GM21723 (cell line): ENCODE data around the gene SLC6A8.

Experiments used
- ATAC-seq: cut with Tn5 transposase; IDR thresholded peaks from one replicate; pipeline ENCODE4 v1.9.1; 2021; ENCODE audit warnings: mild to moderate bottlenecking, moderate library complexity; ENCODE audit not compliant: unreplicated experiment

SLC6A8 gene

DNA sequence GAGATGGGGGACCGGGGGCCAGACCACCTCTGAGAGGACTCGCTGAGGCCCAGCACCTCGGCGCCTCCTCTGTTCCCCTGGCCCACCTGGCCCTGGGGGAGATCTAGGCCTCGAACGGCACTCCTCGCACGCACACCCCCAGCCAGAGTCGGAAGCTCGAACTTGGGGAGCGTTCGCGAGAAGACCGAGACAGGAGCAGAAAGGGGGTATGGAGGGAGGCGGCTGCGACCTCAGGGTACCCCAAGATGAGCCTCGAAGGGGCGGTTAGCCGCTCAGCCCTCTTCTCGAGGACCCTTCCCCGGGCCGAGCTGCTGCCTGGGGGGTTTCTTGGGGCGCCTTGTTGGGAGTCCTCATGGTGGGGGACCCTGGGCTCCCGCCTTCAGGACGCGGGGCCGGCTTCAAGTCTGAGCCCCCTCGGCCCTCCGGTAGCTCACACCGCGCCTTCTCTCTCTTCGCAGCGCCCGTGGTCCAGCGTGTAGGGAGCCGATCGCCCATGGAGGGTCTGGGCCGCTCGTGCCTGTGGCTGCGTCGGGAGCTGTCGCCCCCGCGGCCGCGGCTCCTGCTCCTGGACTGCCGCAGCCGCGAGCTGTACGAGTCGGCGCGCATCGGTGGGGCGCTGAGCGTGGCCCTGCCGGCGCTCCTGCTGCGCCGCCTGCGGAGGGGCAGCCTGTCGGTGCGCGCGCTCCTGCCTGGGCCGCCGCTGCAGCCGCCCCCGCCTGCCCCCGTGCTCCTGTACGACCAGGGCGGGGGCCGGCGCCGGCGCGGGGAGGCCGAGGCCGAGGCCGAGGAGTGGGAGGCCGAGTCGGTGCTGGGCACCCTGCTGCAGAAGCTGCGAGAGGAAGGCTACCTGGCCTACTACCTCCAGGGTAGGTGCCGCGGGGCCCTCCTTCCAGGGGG lies 40.0 kb upstream of the SLC6A8 start:
- no peak for ATAC-seq

DNA sequence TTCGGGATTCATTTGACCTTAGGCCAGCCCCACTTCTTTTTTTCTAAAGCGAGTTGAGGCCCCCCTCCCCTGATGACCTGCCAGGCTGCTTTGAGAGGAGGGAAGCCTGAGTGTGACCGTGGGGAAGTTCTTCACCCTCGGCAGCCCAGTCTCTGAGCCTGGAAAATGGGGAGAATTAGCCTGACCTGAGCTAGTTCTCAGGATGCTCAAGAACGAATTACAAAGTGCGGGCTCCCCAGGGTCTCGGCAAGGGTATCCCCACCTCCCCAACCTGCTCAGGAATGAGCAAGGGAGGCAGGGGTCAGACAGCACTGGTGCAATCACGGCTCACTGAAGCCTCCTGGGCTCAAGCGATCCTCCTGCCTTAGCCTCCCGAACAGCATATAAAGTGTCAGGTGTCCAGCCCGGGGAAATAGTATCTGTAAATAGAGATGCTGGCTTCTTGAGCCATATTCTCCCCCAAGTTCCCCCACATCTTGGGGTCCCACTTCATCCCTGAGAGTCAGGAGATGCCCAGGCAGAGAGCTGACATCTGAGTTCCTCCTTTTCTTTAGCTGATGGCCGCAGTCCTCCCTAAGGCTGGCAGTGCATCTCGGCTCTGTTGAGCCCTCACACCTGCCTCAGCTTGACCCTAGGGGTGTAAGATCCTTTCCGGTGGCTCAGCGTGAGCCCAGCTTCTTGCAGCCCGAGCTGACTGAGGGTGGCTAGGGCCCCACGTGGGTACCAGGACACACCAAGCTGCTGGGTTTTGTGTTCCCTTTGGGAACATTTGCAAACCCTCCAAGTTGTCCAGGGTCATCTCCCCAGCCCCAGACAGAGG lies 39.2 kb upstream of the SLC6A8 start:
- no peak for ATAC-seq

DNA sequence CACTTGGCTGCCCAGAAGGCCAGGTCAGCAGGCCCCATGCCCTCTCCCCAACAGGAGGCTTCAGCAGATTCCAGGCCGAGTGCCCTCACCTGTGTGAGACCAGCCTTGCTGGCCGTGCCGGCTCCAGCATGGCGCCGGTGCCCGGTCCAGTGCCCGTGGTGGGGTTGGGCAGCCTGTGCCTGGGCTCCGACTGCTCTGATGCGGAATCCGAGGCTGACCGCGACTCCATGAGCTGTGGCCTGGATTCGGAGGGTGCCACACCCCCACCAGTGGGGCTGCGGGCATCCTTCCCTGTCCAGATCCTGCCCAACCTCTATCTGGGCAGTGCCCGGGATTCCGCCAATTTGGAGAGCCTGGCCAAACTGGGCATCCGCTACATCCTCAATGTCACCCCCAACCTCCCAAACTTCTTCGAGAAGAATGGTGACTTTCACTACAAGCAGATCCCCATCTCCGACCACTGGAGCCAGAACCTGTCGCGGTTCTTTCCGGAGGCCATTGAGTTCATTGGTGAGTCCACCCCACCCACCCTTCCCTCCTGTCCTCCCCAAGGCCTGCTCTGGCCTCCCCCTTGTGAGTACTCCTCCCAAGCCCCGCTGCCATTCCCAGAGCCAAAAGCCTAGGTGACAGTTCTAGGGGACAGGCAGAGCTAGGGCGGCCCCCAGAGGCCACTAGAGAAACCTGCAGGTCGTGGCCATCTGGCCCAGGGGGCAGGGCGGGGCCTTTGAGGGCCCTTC lies 38.4 kb upstream of the SLC6A8 start:
- no peak for ATAC-seq

DNA sequence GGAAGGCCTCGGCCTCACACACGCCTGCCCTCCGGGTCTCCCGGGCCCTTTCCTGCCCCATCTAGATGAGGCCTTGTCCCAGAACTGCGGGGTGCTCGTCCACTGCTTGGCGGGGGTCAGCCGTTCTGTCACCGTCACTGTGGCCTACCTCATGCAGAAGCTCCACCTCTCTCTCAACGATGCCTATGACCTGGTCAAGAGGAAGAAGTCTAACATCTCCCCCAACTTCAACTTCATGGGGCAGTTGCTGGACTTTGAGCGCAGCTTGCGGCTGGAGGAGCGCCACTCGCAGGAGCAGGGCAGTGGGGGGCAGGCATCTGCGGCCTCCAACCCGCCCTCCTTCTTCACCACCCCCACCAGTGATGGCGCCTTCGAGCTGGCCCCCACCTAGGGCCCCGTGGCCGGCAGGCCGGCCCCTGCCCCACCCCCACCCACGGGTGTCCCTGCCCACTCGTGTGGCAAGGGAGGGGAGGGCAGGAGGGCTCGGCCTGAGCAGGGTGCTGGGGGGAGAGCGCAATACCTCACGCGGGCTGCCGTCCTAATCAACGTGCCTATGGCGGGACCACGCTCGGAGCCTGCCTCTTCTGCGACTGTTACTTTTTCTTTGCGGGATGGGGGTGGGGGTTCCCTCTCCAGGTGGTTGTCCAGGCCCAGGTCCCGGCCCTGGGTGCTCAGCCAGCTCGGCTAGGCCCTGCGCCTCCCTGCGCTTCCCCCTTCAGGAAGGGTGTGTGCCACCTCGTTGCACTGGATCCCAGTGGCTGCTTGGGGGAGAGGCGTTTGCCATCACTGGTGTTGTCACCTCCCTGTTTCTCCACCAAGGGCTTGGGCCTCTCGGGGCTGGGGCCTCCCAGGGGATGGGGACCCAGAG lies 37.6 kb upstream of the SLC6A8 start:
- ATAC-seq, result no peak

GRCh38 chrX:153650959-153651358 lies 36.8 kb upstream of the SLC6A8 start:
- ATAC-seq, result no peak

DNA sequence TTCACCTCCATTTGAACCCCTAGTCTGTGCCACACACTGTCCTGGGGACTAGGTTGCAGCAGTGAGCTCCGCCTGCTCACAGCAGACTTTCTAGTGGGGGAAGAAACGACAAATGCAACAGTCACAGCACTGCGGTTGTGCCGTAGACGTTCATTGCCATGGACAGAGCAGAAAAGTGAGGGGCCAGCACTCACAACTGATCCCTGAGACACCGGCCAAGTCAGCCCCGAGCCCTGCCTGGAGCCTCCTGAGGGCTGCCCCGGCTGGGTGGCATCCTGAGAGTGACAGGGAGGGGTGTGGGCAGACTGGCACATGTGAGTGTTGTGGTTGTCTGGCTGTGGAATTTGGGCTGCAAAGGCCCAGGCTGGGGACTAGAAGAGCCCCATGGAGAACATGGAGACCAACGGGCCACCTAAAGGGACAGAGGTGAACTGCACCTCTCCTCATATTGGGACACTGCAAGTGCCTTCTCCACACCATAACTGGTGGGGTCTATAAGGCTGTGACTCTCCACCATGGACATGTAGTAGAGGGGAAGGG lies 36.1 kb upstream of the SLC6A8 start:
- no peak for ATAC-seq

GRCh38 chrX:153653556-153653955 lies 34.2 kb upstream of the SLC6A8 start:
- no peak for ATAC-seq

DNA sequence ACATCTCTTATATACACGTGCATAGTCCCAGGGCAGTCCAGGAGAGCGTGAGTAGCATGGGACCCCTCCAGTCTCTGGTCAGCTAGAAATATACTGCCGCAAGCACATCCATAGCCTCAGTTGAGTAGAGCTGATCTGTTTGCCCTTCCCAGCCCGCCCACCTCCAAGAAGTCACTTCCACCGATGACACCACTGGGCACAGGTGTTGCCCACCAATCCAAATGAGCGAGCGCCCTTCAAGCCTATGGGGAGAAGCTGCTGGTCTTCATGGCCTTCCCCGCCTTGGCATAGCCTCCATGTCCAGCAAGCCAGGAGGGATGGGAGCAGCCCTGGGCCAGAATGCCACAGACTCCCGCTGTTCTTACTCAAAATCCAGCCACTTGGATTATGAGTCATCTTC lies 30.6 kb upstream of the SLC6A8 start:
- ATAC-seq, result no peak

- ATAC-seq, result no peak
Measured at GRCh38 chrX:153659268-153659667, 28.5 kb upstream of the SLC6A8 start.

DNA sequence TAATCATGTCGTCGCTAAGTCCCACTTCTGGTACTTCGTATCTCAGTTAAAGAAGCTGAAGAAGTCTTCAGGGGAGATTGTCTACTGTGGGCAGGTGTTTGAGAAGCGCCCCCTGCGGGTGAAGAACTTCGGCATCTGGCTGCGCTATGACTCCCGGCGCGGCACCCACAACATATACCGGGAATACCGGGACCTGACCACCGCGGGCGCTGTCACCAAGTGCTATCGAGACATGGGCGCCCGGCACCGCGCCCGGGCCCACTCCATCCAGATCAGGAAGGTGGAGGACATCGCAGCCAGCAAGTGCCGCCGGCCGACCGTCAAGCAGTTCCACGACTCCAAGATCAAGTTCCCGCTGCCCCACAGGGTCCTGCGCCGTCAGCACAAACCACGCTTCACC lies 25.5 kb upstream of the SLC6A8 start:
- no peak for ATAC-seq

DNA sequence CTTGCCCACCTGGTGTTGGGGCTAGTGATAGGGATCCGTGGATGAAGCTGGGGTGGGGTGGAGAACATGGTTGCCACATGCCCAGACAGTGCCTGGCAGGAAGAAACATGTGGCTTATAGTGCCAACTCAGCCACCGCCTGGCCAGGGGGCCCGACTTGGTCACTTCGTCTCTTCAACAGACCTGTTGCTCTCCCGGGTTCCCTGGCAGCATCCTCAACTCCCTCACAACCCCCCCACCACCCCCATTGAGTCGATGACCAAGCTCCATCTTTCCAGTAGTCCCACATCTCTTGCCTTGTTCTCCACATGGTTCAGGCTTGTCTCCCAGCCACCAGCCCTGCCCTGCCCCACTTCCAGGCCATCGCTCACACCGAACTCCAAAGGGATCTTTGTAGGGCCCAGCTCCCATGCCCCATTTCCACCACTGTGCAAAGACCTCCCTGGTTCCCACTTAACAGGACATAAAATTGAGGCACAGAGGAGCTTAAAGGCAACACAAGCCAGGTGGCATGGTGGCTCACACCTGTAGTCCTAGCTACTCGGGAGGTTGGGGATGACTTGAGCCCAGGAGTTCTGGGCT lies 21.9 kb upstream of the SLC6A8 start:
- no peak for ATAC-seq

DNA sequence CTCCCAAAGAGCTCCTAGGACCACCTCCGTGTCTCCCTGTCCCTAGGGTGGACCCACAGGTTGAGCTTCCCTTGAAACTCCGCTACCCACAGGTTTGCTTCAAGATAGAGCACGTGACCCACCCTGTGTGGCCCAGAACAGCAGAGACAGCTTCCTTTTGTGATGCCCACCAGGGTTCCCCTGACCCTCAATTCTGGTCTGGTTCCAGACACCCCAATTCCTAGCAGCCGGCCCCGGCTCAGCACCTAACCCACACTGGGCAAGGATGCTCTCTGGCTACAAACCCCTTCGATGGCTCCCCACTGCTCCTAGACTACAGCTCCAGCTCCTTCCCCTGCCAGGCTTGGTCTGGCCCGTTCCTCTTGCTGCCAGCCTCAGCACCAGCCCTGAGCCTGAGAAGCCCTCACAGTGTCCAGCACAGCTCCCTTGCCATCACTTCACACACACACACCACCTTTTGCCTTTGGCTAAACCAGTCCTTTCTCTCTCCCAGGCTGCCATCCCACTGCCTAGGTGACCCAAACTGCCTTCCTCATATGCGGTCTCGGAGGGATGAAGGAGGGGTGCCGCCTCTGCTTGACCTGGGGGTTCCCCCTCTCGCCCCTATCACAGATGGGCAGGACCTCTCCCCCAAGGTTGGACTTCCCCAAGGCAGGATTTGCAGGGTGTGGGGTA lies 20.3 kb upstream of the SLC6A8 start:
- ATAC-seq, result no peak

- peak; percentile 54 for ATAC-seq
Measured at GRCh38 chrX:153667956-153668396, 19.8 kb upstream of the SLC6A8 start.

- ATAC-seq, result no peak
Measured at GRCh38 chrX:153668423-153669173, 19.1 kb upstream of the SLC6A8 start.

GRCh38 chrX:153669174-153669890 lies 18.4 kb upstream of the SLC6A8 start:
- no peak for ATAC-seq

DNA sequence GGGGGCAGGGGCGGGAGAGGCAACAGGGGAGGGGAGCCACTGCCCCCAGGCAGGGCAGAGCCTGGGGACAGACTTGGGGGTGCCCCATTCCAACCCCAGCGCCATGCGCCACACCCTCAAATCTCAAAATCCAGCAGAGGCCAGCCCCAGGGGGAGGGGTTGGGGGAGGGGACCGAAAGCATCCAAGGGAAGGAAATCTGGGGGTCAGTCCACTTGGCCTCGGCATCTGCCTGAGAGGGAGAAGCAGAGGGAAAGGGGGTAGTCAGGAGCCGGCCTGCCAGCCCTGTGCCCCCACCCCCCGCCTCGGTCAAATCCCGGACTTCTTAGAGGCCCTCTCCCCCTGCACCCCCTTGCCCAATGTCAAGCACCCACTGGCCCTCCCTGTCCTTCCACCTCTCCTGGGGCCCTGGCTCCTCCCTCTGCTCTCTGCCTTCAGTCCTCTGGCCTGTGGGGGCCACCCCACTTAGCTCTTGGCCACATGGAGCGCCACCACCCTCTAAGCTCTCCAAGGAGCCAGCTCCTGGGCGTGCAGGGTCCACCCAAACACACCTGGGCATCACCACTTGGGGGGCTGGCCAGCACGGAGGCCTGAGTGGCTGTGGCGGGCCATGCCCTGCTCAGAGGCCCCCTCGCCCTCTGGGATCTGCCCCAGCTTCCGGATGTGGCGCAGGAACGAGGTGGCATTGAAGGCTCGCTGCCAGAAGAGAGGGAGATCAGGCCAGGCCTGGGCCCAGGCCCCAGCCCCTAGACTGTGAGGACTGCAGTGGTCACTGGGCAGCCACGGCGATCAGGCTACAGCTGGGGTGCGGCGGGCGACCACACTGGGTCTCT lies 17.6 kb upstream of the SLC6A8 start:
- ATAC-seq, result no peak
